Thyroid gland (tissue), 4 donors: ENCODE results near the gene IFNLR1.

Source experiments
- POLR2A ChIP-seq, 2 donors: fragments of 450-650 bp; IDR thresholded peaks; one replicate each; pipeline ENCODE4 v1.6.1; 2017; ENCODE audit warnings: antibody characterized with exemption in 2 of 2, mild to moderate bottlenecking in 2 of 2, moderate library complexity in 1 of 2
- TF ChIP-seq, protein P1 (sequence below), 6 experiments: fragments of 200-600 bp in 3 of 6; fragments of 450-650 bp in 3 of 6; sonication (generic) in 3 of 6; IDR thresholded peaks; one replicate each; pipeline ENCODE4 v1.5.1; 2016 to 2019; ENCODE audit warnings: antibody characterized with exemption in 6 of 6, mild to moderate bottlenecking in 2 of 6, inconsistent platforms in 1 of 6, moderate library complexity in 1 of 6

DNA sequence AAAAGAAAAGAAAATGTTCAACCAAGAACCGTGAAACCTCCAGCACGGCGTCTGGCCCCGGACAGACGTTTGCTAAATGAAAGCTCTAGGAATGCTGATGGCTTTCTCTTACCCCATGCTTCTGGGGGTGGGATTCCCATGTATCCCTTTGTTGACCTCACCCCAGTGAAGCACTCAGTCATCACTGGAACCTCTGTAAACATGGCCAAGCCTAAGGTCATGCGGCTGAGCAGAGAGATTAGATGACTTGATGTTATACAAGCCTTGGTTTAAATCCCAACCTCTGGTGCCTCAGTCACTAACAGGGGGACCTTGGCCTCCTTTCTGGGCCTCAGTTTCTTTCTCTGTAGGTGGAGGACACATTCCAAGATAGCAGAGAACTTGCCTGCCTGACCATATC lies 72.3 kb downstream of the IFNLR1 start:
- TF ChIP-seq, protein P1, sequence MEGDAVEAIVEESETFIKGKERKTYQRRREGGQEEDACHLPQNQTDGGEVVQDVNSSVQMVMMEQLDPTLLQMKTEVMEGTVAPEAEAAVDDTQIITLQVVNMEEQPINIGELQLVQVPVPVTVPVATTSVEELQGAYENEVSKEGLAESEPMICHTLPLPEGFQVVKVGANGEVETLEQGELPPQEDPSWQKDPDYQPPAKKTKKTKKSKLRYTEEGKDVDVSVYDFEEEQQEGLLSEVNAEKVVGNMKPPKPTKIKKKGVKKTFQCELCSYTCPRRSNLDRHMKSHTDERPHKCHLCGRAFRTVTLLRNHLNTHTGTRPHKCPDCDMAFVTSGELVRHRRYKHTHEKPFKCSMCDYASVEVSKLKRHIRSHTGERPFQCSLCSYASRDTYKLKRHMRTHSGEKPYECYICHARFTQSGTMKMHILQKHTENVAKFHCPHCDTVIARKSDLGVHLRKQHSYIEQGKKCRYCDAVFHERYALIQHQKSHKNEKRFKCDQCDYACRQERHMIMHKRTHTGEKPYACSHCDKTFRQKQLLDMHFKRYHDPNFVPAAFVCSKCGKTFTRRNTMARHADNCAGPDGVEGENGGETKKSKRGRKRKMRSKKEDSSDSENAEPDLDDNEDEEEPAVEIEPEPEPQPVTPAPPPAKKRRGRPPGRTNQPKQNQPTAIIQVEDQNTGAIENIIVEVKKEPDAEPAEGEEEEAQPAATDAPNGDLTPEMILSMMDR (IDR thresholded peaks at IDR 0.05): no peak
- TF ChIP-seq POLR2A (IDR thresholded peaks at IDR 0.05): no peak
